ENCODE measurements around the gene RNF167. TPM values are rescaled to one million over a fixed set of nuclear protein-coding genes. Genes with fewer than 3 reads are reported as not detected.
A peak's percentile ranks its signal among the peaks of the same experiment; 100 is the strongest.

Gene RNF167
- total and polyA plus RNA-seq, 2 of the 13 experiments (the other 11 are each of a cell fraction or from before 2014, with no cell fraction given), result 44.1 to 45.4 TPM

DNA sequence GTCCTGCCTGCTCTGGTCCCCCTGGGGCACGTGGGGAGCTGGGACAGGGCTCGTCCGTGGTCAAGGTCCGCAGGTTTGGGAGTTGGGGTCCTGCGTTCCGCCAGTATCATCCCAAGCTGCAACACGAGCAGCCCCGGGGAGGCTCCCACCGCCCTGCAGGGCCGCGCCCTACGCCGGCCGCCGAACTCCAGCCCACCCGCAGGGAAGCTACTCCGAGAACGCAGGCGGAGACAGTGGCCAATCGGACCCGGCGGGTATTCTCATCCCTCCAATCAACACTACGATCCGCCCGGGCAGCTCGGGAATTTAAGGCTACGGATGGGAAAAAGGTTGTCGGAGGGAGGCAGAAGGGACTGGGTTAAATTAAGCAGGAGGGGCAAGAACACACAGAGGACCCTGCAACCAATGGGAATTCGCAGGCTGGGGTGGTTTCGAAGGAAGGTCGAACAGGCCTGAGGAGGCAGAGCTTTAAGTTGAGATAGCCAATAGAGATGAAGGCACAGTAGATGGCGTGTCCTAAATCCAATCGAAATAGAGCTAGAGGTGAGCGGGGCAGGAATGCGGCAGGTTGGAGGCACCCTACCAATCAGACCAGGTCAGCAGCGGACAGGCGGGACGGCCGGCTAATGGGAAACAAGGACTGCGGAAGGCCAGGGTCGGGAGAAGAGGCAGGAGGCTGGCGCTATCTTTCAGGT lies 26.9 kb downstream of the RNF167 start (continued):
- TF ChIP-seq ZNF775 (CRISPR knock-in tag; IDR thresholded peaks at IDR 0.05; ENCODE audit: borderline replicate concordance) (no peak), MAFK (conservative IDR thresholded peaks at IDR 0.05 in 1 of 2, IDR thresholded peaks at IDR 0.05 in 1 of 2; ENCODE audit: low read length in 2 of 2) (no peak), KLF12 (CRISPR knock-in tag; IDR thresholded peaks at IDR 0.05; ENCODE audit: borderline replicate concordance) (peak; percentile 36; the same call in 1 of the 2 replicates), PITX1 (CRISPR knock-in tag; IDR thresholded peaks at IDR 0.05) (no peak), RNF219 (CRISPR knock-in tag; IDR thresholded peaks at IDR 0.05) (no peak), KDM4B (CRISPR knock-in tag; IDR thresholded peaks at IDR 0.05) (no peak), ZSCAN30 (CRISPR knock-in tag; IDR thresholded peaks at IDR 0.05) (no peak), ELF4 (CRISPR knock-in tag; IDR thresholded peaks at IDR 0.05; ENCODE audit: borderline replicate concordance) (no peak), MED1 (CRISPR knock-in tag; IDR thresholded peaks at IDR 0.05) (peak; percentile 27; the same call in 1 of the 2 replicates), ATF7-NPFF (CRISPR knock-in tag; IDR thresholded peaks at IDR 0.05; ENCODE audit: low read depth) (no peak), ISX (CRISPR knock-in tag; conservative IDR thresholded peaks at IDR 0.05) (no peak), ARNT (IDR thresholded peaks at IDR 0.05) (no peak), ZNF513 (CRISPR knock-in tag; conservative IDR thresholded peaks at IDR 0.05) (no peak), EEA1 (CRISPR knock-in tag; IDR thresholded peaks at IDR 0.05; ENCODE audit: borderline replicate concordance) (0 out of 2 replicates have a peak, but pooled peaks have one; percentile 50), DMTF1 (CRISPR knock-in tag; IDR thresholded peaks at IDR 0.05) (no peak), ZNF547 (CRISPR knock-in tag; IDR thresholded peaks at IDR 0.05) (peak; percentile 70), ADNP (CRISPR knock-in tag; IDR thresholded peaks at IDR 0.05) (no peak)
- TF ChIP-seq, protein P1, sequence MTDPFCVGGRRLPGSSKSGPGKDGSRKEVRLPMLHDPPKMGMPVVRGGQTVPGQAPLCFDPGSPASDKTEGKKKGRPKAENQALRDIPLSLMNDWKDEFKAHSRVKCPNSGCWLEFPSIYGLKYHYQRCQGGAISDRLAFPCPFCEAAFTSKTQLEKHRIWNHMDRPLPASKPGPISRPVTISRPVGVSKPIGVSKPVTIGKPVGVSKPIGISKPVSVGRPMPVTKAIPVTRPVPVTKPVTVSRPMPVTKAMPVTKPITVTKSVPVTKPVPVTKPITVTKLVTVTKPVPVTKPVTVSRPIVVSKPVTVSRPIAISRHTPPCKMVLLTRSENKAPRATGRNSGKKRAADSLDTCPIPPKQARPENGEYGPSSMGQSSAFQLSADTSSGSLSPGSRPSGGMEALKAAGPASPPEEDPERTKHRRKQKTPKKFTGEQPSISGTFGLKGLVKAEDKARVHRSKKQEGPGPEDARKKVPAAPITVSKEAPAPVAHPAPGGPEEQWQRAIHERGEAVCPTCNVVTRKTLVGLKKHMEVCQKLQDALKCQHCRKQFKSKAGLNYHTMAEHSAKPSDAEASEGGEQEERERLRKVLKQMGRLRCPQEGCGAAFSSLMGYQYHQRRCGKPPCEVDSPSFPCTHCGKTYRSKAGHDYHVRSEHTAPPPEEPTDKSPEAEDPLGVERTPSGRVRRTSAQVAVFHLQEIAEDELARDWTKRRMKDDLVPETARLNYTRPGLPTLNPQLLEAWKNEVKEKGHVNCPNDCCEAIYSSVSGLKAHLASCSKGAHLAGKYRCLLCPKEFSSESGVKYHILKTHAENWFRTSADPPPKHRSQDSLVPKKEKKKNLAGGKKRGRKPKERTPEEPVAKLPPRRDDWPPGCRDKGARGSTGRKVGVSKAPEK (CRISPR knock-in tag; IDR thresholded peaks at IDR 0.05; ENCODE audit: borderline replicate concordance), result no peak
- TF ChIP-seq, protein P2, sequence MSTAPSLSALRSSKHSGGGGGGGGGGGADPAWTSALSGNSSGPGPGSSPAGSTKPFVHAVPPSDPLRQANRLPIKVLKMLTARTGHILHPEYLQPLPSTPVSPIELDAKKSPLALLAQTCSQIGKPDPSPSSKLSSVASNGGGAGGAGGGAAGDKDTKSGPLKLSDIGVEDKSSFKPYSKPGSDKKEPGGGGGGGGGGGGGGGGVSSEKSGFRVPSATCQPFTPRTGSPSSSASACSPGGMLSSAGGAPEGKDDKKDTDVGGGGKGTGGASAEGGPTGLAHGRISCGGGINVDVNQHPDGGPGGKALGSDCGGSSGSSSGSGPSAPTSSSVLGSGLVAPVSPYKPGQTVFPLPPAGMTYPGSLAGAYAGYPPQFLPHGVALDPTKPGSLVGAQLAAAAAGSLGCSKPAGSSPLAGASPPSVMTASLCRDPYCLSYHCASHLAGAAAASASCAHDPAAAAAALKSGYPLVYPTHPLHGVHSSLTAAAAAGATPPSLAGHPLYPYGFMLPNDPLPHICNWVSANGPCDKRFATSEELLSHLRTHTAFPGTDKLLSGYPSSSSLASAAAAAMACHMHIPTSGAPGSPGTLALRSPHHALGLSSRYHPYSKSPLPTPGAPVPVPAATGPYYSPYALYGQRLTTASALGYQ (CRISPR knock-in tag; IDR thresholded peaks at IDR 0.05), result no peak

Data from HepG2 (cell line).